Measurements from ENCODE around the gene CFAP77. TPM values are rescaled to one million over a fixed set of nuclear protein-coding genes. Genes with fewer than 3 reads are reported as not detected.
"Not testable (repeated sequence)": the region's sequence is repeated elsewhere in the genome, so short reads cannot be mapped to it uniquely, and the experiment has no call there.

CFAP77 gene
- not detected in 2 replicates for total RNA-seq (2014; rRNA removed; shearing (Covaris generic))

GRCh38 chr9:132409828-132410528 lies at the start of gene CFAP77:
Gene CFAP77 (plus strand): TSS chr9:132410211. CDS start chr9:132410272, 61 bp downstream.
- peak; percentile 49 for DNase-seq (ENCODE audit: low spot score)

- DNase-seq (ENCODE audit: low spot score): no peak
These were observed 45.9 kb upstream of the CFAP77 start for GRCh38 chr9:132364068-132364467.

- DNase-seq (ENCODE audit: low spot score): no peak
These were observed 44.0 kb upstream of the CFAP77 start for GRCh38 chr9:132365986-132366385.

GRCh38 chr9:132366481-132366880 lies 43.5 kb upstream of the CFAP77 start:
- DNase-seq (ENCODE audit: low spot score): no peak

GRCh38 chr9:132367613-132368313 lies 42.2 kb upstream of the CFAP77 start:
- DNase-seq (ENCODE audit: low spot score): no peak

- DNase-seq (ENCODE audit: low spot score): no peak
These were observed 40.6 kb upstream of the CFAP77 start for GRCh38 chr9:132369421-132369820.

GRCh38 chr9:132370592-132370991 lies 39.4 kb upstream of the CFAP77 start:
- DNase-seq (ENCODE audit: low spot score): no peak

- peak; percentile 10 for DNase-seq (ENCODE audit: low spot score)
These were observed 37.6 kb upstream of the CFAP77 start for GRCh38 chr9:132372177-132373095.

- DNase-seq (ENCODE audit: low spot score): not testable (repeated sequence)
These were observed 32.2 kb upstream of the CFAP77 start for GRCh38 chr9:132377769-132378168.

- DNase-seq (ENCODE audit: low spot score): not testable (repeated sequence)
These were observed 31.6 kb upstream of the CFAP77 start for GRCh38 chr9:132378416-132378815.

GRCh38 chr9:132381966-132382541 lies 28.0 kb upstream of the CFAP77 start:
- DNase-seq (ENCODE audit: low spot score): no peak

- no peak for DNase-seq (ENCODE audit: low spot score)
These were observed 26.5 kb upstream of the CFAP77 start for GRCh38 chr9:132383462-132383883.

GRCh38 chr9:132384376-132384775 lies 25.6 kb upstream of the CFAP77 start:
- no peak for DNase-seq (ENCODE audit: low spot score)

- DNase-seq (ENCODE audit: low spot score): no peak
These were observed 22.9 kb upstream of the CFAP77 start for GRCh38 chr9:132387133-132387532.

GRCh38 chr9:132390966-132391365 lies 19.0 kb upstream of the CFAP77 start:
- DNase-seq (ENCODE audit: low spot score): no peak

- no peak for DNase-seq (ENCODE audit: low spot score)
These were observed 18.6 kb upstream of the CFAP77 start for GRCh38 chr9:132391449-132391848.

GRCh38 chr9:132395560-132395959 lies 14.5 kb upstream of the CFAP77 start:
- no peak for DNase-seq (ENCODE audit: low spot score)

GRCh38 chr9:132401824-132402223 lies 8.2 kb upstream of the CFAP77 start:
- no peak for DNase-seq (ENCODE audit: low spot score)

GRCh38 chr9:132404228-132404881 lies 5.7 kb upstream of the CFAP77 start:
- DNase-seq (ENCODE audit: low spot score): no peak

- DNase-seq (ENCODE audit: low spot score): peak; percentile 91
These were observed 3.4 kb upstream of the CFAP77 start, which contains the start of gene TTF1 for GRCh38 chr9:132406554-132407122. Gene TTF1 (minus strand): TSS chr9:132406840. CDS start chr9:132402821, 4,019 bp downstream.

GRCh38 chr9:132407196-132407595 lies 2.8 kb upstream of the CFAP77 start:
- DNase-seq (ENCODE audit: low spot score): no peak

Measured in HT-29 (cell line).